ENCODE data around the gene CADM3.

Gene CADM3

GRCh38 chr1:159207774-159208173 lies 36.4 kb downstream of the CADM3 start:
- no peak overlapping the region for H3K27ac ChIP-seq (replicated peaks)
- H3K27me3 ChIP-seq (ENCODE audit: insufficient read depth, poor library complexity, severe bottlenecking), result peaks cover 15% of the 10 kb centered on the region
- DNase-seq (ENCODE audit: low read depth in 1 of 2, low spot score in 1 of 2), result no peak
- no peak overlapping the region for H3K4me3 ChIP-seq (replicated peaks; ENCODE audit: insufficient read depth, low read length)
- no peak for TF ChIP-seq REST (IDR thresholded peaks at IDR 0.05; ENCODE audit: insufficient replicate concordance, low read depth)
- TF ChIP-seq GABPA (IDR thresholded peaks at IDR 0.05; ENCODE audit: low read depth), result no peak
- TF ChIP-seq POLR2AphosphoS5 (IDR thresholded peaks at IDR 0.05; ENCODE audit: low read depth), result no peak
- no peak for TF ChIP-seq CTCF (IDR thresholded peaks at IDR 0.05; ENCODE audit: insufficient read depth, low read length)
- TF ChIP-seq SPI1 (IDR thresholded peaks at IDR 0.05; ENCODE audit: borderline replicate concordance, low read depth), result no peak

GRCh38 chr1:159208175-159208825 lies 36.9 kb downstream of the CADM3 start:
- TF ChIP-seq CTCF (IDR thresholded peaks at IDR 0.05; ENCODE audit: insufficient read depth, low read length) (no peak), GABPA (IDR thresholded peaks at IDR 0.05; ENCODE audit: low read depth) (no peak), REST (IDR thresholded peaks at IDR 0.05; ENCODE audit: insufficient replicate concordance, low read depth) (peak; percentile 83)
- Histone ChIP-seq H3K4me3 (replicated peaks; ENCODE audit: insufficient read depth, low read length) (no peak overlapping the region), H3K27ac (replicated peaks) (no peak overlapping the region), H3K27me3 (ENCODE audit: insufficient read depth, poor library complexity, severe bottlenecking) (peaks cover 15% of the 10 kb centered on the region)
- no peak for DNase-seq (ENCODE audit: low read depth in 1 of 2, low spot score in 1 of 2)

GRCh38 chr1:159209061-159209460 lies 37.6 kb downstream of the CADM3 start:
- TF ChIP-seq GABPA (IDR thresholded peaks at IDR 0.05; ENCODE audit: low read depth), result no peak
- TF ChIP-seq POLR2AphosphoS5 (IDR thresholded peaks at IDR 0.05; ENCODE audit: low read depth), result no peak
- TF ChIP-seq CTCF (IDR thresholded peaks at IDR 0.05; ENCODE audit: insufficient read depth, low read length), result no peak
- TF ChIP-seq SPI1 (IDR thresholded peaks at IDR 0.05; ENCODE audit: borderline replicate concordance, low read depth), result no peak
- TF ChIP-seq REST (IDR thresholded peaks at IDR 0.05; ENCODE audit: insufficient replicate concordance, low read depth), result no peak
- no peak overlapping the region for H3K4me3 ChIP-seq (replicated peaks; ENCODE audit: insufficient read depth, low read length)
- no peak for DNase-seq (ENCODE audit: low read depth in 1 of 2, low spot score in 1 of 2)
- no peak overlapping the region for H3K27ac ChIP-seq (replicated peaks)
- H3K27me3 ChIP-seq (ENCODE audit: insufficient read depth, poor library complexity, severe bottlenecking), result peaks cover 15% of the 10 kb centered on the region

Measured in HL-60 (cell line).